Lower leg skin (tissue), 3 donors: ENCODE data around the gene APP.

Experiments used
- POLR2A ChIP-seq, 2 donors: fragments of 450-650 bp; IDR thresholded peaks; one replicate each; pipeline ENCODE4 v1.6.1; 2016 to 2017; ENCODE audit warnings: antibody characterized with exemption in 2 of 2, mild to moderate bottlenecking in 1 of 2, moderate library complexity in 1 of 2
- TF ChIP-seq, protein P1 (sequence below), 3 donors: fragments of 450-650 bp; IDR thresholded peaks; one replicate each; pipeline ENCODE4 v1.5.1; 2016; ENCODE audit warnings: antibody characterized with exemption in 3 of 3, mild to moderate bottlenecking in 3 of 3, moderate library complexity in 2 of 3

DNA sequence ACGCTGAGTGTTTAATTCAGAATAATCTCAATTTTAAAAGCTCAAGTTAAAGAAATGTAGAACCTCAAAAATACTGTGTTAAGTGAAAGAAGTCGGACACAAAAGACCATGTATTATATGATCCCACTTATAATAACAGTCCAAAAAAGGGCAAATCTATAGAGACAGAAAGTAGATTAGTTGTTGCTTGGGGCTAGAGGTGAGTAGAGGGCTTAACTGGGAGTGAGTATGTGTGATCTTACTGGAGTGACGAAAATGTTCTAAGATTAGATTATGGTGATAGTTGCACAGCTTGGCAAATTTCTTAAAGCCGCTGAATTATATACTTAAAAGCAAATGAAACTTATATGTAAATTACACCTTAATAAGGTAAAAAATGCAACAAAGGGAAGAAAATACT is 150.5 kb downstream of the APP start:
- TF ChIP-seq POLR2A (IDR thresholded peaks at IDR 0.05) = no peak
- TF ChIP-seq, protein P1, sequence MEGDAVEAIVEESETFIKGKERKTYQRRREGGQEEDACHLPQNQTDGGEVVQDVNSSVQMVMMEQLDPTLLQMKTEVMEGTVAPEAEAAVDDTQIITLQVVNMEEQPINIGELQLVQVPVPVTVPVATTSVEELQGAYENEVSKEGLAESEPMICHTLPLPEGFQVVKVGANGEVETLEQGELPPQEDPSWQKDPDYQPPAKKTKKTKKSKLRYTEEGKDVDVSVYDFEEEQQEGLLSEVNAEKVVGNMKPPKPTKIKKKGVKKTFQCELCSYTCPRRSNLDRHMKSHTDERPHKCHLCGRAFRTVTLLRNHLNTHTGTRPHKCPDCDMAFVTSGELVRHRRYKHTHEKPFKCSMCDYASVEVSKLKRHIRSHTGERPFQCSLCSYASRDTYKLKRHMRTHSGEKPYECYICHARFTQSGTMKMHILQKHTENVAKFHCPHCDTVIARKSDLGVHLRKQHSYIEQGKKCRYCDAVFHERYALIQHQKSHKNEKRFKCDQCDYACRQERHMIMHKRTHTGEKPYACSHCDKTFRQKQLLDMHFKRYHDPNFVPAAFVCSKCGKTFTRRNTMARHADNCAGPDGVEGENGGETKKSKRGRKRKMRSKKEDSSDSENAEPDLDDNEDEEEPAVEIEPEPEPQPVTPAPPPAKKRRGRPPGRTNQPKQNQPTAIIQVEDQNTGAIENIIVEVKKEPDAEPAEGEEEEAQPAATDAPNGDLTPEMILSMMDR (IDR thresholded peaks at IDR 0.05) = no peak
